Esophagus squamous epithelium (tissue), 4 donors: Measurements from ENCODE around the gene PDE10A.
"Not testable (repeated sequence)": the region's sequence is repeated elsewhere in the genome, so short reads cannot be mapped to it uniquely, and the experiment has no call there.

ENCODE experiments used
- POLR2A ChIP-seq, 4 donors: fragments of 450-650 bp; IDR thresholded peaks; one replicate each; pipeline ENCODE4 v1.6.1; 2017; ENCODE audit warnings: antibody characterized with exemption in 4 of 4, mild to moderate bottlenecking in 4 of 4, moderate library complexity in 3 of 4
- TF ChIP-seq, protein P1 (sequence below), 6 experiments: fragments of 450-650 bp in 4 of 6; fragments of 200-600 bp in 2 of 6; sonication (generic) in 2 of 6; IDR thresholded peaks; one replicate each; pipeline ENCODE4 v1.5.1; 2016 to 2019; ENCODE audit warnings: antibody characterized with exemption in 6 of 6, mild to moderate bottlenecking in 4 of 6, moderate library complexity in 4 of 6

- TF ChIP-seq, protein P1, sequence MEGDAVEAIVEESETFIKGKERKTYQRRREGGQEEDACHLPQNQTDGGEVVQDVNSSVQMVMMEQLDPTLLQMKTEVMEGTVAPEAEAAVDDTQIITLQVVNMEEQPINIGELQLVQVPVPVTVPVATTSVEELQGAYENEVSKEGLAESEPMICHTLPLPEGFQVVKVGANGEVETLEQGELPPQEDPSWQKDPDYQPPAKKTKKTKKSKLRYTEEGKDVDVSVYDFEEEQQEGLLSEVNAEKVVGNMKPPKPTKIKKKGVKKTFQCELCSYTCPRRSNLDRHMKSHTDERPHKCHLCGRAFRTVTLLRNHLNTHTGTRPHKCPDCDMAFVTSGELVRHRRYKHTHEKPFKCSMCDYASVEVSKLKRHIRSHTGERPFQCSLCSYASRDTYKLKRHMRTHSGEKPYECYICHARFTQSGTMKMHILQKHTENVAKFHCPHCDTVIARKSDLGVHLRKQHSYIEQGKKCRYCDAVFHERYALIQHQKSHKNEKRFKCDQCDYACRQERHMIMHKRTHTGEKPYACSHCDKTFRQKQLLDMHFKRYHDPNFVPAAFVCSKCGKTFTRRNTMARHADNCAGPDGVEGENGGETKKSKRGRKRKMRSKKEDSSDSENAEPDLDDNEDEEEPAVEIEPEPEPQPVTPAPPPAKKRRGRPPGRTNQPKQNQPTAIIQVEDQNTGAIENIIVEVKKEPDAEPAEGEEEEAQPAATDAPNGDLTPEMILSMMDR (IDR thresholded peaks at IDR 0.05) = not testable (repeated sequence)
- TF ChIP-seq POLR2A (IDR thresholded peaks at IDR 0.05) = not testable (repeated sequence)
Measured at GRCh38 chr6:165459605-165460301, 203.3 kb downstream of the PDE10A start.
